ENCODE results near the gene RFX2.
"Not testable (repeated sequence)": the region's sequence is repeated elsewhere in the genome, so short reads cannot be mapped to it uniquely, and the experiment has no call there.

The RFX2 gene

DNA sequence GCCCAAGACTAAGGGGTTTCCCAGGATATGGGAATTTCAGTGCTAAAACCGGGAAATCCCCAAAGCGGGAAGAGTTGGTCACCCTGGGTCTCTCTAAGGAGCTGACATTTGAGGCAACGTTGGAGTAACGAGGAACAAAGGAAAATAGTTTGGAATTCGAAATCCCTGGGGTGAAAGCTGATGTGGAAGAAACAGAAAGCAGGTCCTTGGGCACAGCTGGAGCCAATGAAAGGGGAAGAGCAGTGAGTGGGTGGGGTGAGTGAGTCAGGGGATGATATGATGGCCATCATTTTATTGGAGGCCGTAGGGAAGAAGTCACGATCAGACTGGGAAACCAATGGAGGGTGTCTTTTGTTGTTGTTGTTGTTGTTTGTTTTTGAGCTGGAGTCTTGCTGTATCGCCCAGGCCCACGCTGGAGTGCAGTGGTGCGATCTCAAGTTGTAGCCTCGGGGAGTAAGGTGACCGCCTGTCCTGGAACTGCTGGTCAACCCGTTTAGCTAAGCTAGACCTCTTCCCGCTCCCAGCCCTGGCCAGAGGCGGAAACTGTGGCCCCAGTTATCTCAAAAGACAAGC is 3.4 kb upstream of the RFX2 start:
- Mint-ChIP-seq H3K9me3 (no peaks in the 10 kb centered on the region), H3K27ac (peak overlapping the region in 1 of 2 donors; percentile 77), H3K4me1 (peaks cover 20% of the 10 kb centered on the region), H3K27me3 (no peaks in the 10 kb centered on the region), H3K4me3 (no peak overlapping the region)
- no peak for DNase-seq
- no peak for ATAC-seq

DNA sequence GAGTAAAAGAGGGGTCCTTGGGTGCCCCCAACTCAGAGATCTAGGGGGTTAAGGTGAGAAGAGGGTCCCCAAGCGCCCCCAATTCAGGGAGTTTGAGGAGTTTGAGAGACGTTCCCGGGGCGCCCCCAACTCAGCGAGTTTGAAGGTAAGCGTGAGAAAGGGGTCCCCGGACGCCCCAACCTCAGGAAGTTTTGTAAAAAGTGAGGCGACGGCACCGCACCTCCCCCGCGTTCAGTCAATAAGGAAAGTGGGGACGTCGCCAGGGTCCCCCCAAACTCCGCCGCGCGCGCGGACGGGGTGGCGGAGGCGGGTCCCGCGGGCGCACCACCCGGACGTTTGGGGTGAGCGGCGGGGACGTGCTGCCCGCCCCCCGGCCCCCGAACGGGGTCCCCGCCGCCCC is 353 bp downstream of the RFX2 start:
- Mint-ChIP-seq H3K4me1 (peaks cover 29% of the 10 kb centered on the region), H3K9me3 (no peaks in the 10 kb centered on the region), H3K27ac (peak overlapping the region; percentile 91 to 94), H3K4me3 (peak overlapping the region; percentile 96 to 97), H3K27me3 (no peaks in the 10 kb centered on the region)
- no peak for DNase-seq
- ATAC-seq = no peak

DNA sequence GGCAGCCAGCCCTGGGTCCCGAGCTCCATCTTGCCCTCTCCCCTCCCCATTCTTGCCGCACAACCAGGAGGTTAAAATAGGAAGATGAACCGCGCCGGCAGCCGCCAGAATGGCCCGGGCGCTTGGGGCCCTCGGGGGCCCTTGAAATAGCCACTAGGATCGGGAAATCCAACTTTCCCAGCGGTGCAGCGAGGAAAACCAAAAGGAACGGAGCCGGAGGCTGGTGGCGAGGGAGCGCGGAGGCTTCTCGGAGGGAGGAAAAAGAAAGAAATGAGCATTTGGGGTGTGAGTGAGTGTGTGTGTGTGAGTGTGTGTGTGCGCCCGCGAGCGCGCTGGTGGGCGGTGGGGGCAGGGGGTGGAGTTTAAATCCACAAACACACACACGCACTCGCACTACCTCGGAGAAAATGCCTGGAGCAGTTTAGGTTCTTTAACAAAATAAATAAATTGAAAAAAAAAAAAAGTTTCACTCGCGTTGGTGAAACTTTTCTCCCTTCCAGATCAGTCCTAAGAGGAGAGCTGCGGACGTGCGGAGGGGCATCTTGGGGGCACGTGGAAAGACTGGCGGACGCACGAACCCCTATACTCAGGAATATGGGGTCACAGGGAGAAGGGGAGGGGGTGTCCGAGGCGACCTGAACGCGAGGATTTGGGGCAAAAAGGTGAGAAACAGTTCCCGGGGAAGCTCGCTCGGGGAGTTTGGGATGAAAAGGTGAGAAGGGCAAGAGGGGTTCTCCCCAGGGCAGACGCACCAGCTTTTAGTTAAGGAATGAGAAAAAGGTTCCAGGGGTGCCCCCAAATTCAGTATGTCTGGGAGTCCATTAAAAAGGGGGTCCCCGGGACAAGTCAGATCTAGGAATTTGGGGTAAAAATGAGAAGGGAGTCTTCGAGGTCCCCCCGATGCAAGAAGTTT is 1.3 kb downstream of the RFX2 start:
- H3K27me3 Mint-ChIP-seq = no peaks in the 10 kb centered on the region
- peak overlapping the region; percentile 96 to 97 for H3K4me3 Mint-ChIP-seq
- peaks cover 29% of the 10 kb centered on the region for H3K4me1 Mint-ChIP-seq
- ATAC-seq (no peak), DNase-seq (peak; percentile 42 to 46)
- H3K27ac Mint-ChIP-seq = peak overlapping the region; percentile 91 to 94
- H3K9me3 Mint-ChIP-seq = no peaks in the 10 kb centered on the region

DNA sequence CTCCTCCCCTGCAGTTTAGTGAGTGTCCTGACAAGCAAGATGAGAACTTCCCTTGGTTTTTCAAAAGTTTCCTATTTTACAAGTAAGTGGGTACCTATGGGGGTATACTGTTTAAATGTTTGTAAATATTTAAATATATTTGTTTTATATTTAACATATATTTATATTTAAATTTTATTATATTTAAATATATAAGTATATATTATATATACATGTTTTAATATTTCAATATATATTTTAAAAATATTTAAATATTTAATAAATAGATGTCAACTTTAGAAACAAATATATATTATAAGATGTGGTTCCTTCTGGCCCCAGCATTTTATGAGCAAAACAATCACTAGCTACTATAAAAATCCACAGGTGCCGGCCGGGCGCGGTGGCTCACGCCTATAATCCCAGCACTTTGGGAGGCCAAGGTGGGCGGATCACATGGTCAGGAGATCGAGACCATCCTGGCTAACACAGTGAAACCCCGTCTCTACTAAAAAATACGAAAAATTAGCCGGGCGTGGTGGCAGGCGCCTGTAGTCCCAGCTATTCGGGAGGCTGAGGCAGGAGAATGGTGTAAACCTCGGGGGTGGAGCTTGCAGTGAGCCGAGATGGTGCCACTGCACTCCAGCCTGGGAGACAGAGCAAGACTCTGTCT is 3.5 kb downstream of the RFX2 start:
- not testable (repeated sequence) for H3K9me3 Mint-ChIP-seq, DNase-seq, H3K27me3 Mint-ChIP-seq, H3K27ac Mint-ChIP-seq, ATAC-seq, H3K4me3 Mint-ChIP-seq
- peaks cover 29% of the 10 kb centered on the region for H3K4me1 Mint-ChIP-seq

GRCh38 chr19:6105444-6105843 is 4.9 kb downstream of the RFX2 start:
- DNase-seq (no peak), ATAC-seq (no peak)
- H3K27me3 Mint-ChIP-seq = no peaks in the 10 kb centered on the region
- no peak overlapping the region for H3K4me3 Mint-ChIP-seq
- no peak overlapping the region for H3K27ac Mint-ChIP-seq
- peaks cover 22% of the 10 kb centered on the region for H3K4me1 Mint-ChIP-seq
- peaks cover 0 to under 1% of the 10 kb centered on the region in 2 donors for H3K9me3 Mint-ChIP-seq

- Mint-ChIP-seq H3K9me3 (peaks cover 8% of the 10 kb centered on the region in 2 donors), H3K27ac (no peak overlapping the region), H3K4me3 (no peak overlapping the region), H3K4me1 (peaks cover 20% of the 10 kb centered on the region), H3K27me3 (no peaks in the 10 kb centered on the region)
- DNase-seq (no peak), ATAC-seq (no peak)
Measured at GRCh38 chr19:6103894-6104293, 6.4 kb downstream of the RFX2 start.

DNA sequence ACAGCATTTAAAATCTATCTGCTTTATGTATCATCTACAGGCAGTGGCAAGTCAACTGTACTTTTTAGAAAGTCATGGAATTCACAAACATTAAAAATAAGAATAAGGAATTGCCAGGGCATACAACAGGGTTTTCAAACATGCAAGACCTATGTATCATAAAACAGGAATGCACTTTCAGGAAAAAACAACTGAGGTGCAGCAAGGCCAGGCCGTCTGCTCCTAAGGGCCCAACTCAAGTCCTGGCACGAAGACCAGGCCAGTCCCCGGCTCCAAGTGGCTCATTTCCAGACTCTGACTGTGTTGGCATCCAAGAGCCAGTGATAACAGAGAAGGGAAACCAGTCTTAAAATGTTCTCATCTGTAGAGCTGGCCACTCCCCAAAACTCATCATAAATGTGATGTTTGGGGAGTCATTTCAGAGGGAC is 7.1 kb downstream of the RFX2 start:
- DNase-seq (no peak), ATAC-seq (no peak)
- Mint-ChIP-seq H3K4me1 (peaks cover 13% of the 10 kb centered on the region), H3K4me3 (no peak overlapping the region), H3K9me3 (peaks cover 8% of the 10 kb centered on the region in 2 donors), H3K27ac (no peak overlapping the region), H3K27me3 (no peaks in the 10 kb centered on the region)

DNA sequence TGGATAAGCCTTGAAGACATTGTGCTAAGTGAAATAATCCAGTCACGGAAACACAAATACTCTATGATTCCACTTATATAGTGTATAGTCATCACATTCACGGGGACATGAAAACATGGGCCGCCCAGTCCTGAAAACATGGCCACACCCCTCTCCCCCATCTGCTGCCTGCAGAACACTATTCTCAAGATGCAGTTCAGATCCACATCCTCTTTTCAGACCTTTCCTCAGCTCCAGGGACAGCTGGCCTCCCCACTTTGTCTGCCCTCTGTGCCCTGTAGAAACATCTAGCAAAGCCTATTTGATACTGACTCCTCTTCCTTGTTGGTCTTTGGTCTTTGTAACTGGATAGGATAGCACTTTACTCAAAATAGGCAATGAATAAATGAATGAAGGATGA is 8.3 kb downstream of the RFX2 start:
- Mint-ChIP-seq H3K4me3 (no peak overlapping the region), H3K27ac (no peak overlapping the region), H3K27me3 (no peaks in the 10 kb centered on the region), H3K9me3 (peaks cover 8% of the 10 kb centered on the region in 2 donors), H3K4me1 (peaks cover 9% of the 10 kb centered on the region)
- DNase-seq = no peak
- ATAC-seq = no peak

GRCh38 chr19:6101291-6101825 is 8.9 kb downstream of the RFX2 start:
- H3K4me3 Mint-ChIP-seq = peak overlapping the region in 1 of 2 donors; percentile 6
- peaks cover 8% of the 10 kb centered on the region in 2 donors for H3K9me3 Mint-ChIP-seq
- no peaks in the 10 kb centered on the region for H3K27me3 Mint-ChIP-seq
- ATAC-seq (no peak), DNase-seq (no peak)
- peaks cover 9% of the 10 kb centered on the region for H3K4me1 Mint-ChIP-seq
- no peak overlapping the region for H3K27ac Mint-ChIP-seq

DNA sequence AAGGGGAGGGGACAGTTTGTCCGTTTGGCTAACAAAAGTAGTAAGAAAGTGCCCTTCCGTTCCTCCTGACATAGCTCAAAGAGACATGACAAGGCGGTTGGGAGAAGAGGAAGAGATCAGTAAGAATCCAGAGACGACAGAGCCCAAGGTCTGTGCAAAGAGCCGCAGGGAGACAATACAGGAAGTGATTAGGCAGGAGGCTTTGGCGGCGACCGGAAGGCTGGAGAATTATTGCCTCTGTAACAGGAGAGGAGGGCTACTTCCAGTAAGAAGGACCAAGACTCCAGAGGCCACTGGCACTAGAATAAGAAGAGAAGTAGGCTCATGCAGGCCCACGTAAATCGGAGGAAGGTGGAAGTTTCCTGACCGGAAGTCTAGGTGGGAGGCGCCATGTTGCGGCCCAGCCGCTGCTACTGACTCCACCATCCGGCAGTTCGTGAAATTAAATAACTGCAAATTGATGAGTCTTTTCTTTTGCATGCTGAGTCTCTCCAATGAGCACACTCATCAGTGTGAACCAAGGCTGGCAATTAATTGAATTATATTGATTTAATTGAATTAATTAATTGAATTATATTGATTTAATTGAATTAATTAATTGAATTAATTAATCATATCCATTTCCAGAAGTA is 9.9 kb downstream of the RFX2 start:
- ATAC-seq = peak; percentile 65
- H3K27me3 Mint-ChIP-seq = no peaks in the 10 kb centered on the region
- peak overlapping the region; percentile 97 to 99 for H3K27ac Mint-ChIP-seq
- peak overlapping the region; percentile 78 to 79 for H3K4me3 Mint-ChIP-seq
- H3K9me3 Mint-ChIP-seq = peaks cover 8% of the 10 kb centered on the region in 2 donors
- DNase-seq = peak; percentile 52 to 57
- peaks cover 9% of the 10 kb centered on the region for H3K4me1 Mint-ChIP-seq

DNA sequence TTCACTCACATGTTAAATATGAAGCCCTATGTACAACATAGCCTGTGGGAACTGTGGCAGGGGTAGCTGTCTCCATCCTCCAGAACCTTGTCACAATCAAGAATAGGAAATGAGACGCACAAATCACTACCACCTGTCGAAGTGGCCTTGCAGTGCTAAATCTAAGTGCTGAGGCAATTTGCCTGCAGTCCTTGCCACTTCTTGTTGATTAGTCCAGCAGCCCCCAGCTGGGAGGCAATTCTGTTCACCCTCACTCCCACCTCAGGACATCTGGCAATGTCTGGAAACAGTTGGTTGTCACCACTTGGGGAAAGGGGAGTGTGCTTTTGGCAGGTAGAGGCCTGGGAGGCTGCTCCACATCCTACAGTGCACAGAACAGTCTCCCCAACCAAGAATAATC is 10.7 kb downstream of the RFX2 start:
- peak overlapping the region; percentile 97 to 99 for H3K27ac Mint-ChIP-seq
- H3K27me3 Mint-ChIP-seq = no peaks in the 10 kb centered on the region
- H3K4me1 Mint-ChIP-seq = peaks cover 9% of the 10 kb centered on the region
- H3K4me3 Mint-ChIP-seq = peak overlapping the region; percentile 78 to 79
- DNase-seq (no peak), ATAC-seq (no peak)
- peaks cover 8% of the 10 kb centered on the region in 2 donors for H3K9me3 Mint-ChIP-seq

DNA sequence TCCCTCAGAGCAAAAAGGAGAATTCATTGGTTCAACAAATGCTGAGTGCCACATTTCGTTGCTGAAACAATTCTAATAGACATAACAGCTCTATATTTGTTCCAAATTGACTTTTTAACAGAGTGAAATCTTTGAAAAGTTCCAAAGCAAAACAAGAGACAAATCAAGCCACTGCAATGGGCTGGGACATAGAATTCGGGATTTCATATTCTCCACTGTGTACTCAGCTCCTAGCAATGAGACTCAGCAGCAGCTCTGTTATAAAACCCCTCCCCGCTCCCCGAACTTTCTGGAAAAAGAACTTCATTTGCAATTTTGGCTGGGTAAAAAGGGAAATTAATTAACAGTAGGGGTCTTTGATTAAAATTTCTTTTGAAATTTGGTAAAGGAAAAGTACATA is 11.3 kb downstream of the RFX2 start:
- ATAC-seq = no peak
- H3K4me3 Mint-ChIP-seq = no peak overlapping the region
- no peaks in the 10 kb centered on the region for H3K27me3 Mint-ChIP-seq
- H3K4me1 Mint-ChIP-seq = peaks cover 9% of the 10 kb centered on the region
- no peak overlapping the region for H3K27ac Mint-ChIP-seq
- peaks cover 8% of the 10 kb centered on the region in 2 donors for H3K9me3 Mint-ChIP-seq
- no peak for DNase-seq

DNA sequence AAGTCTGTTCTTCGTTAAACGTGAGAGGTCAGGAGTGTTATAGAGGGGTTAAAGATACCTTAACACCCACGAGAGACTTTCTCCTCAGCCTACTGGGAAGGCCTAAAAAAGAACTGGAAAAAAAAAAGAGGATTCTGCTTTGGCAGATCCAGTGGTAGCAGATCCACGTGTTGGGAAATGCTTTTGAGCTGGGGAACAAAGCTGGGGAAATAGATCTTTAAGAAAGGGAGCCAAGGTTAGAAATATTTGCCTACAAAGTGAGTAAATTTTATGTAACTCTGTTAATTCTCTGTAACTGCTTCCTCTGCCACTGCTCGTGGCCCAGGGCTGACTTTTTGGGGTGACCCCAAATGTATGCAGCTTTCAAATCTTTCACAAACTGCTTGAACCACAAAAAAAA is 11.7 kb downstream of the RFX2 start:
- DNase-seq = no peak
- Mint-ChIP-seq H3K27me3 (no peaks in the 10 kb centered on the region), H3K4me1 (peaks cover 9% of the 10 kb centered on the region), H3K4me3 (no peak overlapping the region), H3K27ac (no peak overlapping the region), H3K9me3 (peaks cover 8% of the 10 kb centered on the region in 2 donors)
- ATAC-seq = no peak

GRCh38 chr19:6097911-6098310 is 12.4 kb downstream of the RFX2 start:
- Mint-ChIP-seq H3K4me3 (no peak overlapping the region), H3K4me1 (peaks cover 9% of the 10 kb centered on the region), H3K27me3 (no peaks in the 10 kb centered on the region), H3K27ac (no peak overlapping the region), H3K9me3 (peaks cover 8% of the 10 kb centered on the region in 2 donors)
- DNase-seq (no peak), ATAC-seq (no peak)

DNA sequence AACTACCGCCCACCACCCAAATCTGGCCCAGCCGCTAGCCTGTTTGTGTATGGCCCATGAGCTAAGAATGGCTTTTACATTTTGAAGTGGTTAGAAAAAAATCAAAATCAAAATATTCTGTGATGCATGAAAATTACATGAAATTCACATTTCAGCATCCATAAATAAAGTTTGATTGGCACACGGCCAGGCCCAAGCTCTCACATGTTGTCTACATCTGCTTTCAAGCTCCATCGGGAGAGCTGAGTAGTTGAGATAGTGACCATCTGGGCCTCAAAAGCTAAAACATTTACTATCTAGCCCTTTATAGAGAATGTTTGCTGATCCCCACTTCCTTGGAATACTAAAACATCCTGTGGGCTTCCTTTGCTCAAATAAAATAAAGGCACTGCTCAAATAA is 14.5 kb downstream of the RFX2 start:
- no peak overlapping the region for H3K27ac Mint-ChIP-seq
- DNase-seq (no peak), ATAC-seq (no peak)
- H3K27me3 Mint-ChIP-seq = no peaks in the 10 kb centered on the region
- no peak overlapping the region for H3K4me3 Mint-ChIP-seq
- peaks cover 14% of the 10 kb centered on the region for H3K4me1 Mint-ChIP-seq
- peaks cover 8% of the 10 kb centered on the region in 2 donors for H3K9me3 Mint-ChIP-seq

Measured in stimulated activated naive CD8-positive, alpha-beta T cell treated with anti-CD3 and anti-CD28 coated beads, Interleukin-15, amount 100 ng/mL, for 72 hours (primary cell).